ENCODE data around the gene LPIN2. TPM values are rescaled to one million over a fixed set of nuclear protein-coding genes. Genes with fewer than 3 reads are reported as not detected.

LPIN2 gene
- total and polyA plus RNA-seq, 2 experiments from 2014 or later: 19.5 to 33.9 TPM

- H4K20me1 ChIP-seq (ENCODE audit: insufficient read depth): no peaks in the 10 kb centered on the region
- H3K9me3 ChIP-seq (ENCODE audit: low read depth): no peaks in the 10 kb centered on the region
- TF ChIP-seq EZH2 (IDR thresholded peaks at IDR 0.05; ENCODE audit: insufficient read depth, poor library complexity, severe bottlenecking) (no peak), EZH2phosphoT487 (IDR thresholded peaks at IDR 0.05; ENCODE audit: insufficient read depth, low read depth) (no peak)
- no peaks in the 10 kb centered on the region for H3K36me3 ChIP-seq (ENCODE audit: low read depth)
- H3F3A ChIP-seq (ENCODE audit: insufficient read depth): peaks cover 66% of the 10 kb centered on the region
- H2AFZ ChIP-seq: no peak overlapping the region
- DNase-seq: peak; percentile 34
- peak overlapping the region; percentile 45 for H3K4me3 ChIP-seq
- in situ Hi-C loops (cut with MboI): no loop called here
- H3K9me2 ChIP-seq (ENCODE audit: insufficient read depth): no peaks in the 10 kb centered on the region
- peak overlapping the region; percentile 60 for H3K9ac ChIP-seq
- H3K27ac ChIP-seq: peak overlapping the region; percentile 97
- H3K79me2 ChIP-seq (ENCODE audit: insufficient read depth): peaks cover 90% of the 10 kb centered on the region
- H3K27me3 ChIP-seq (replicated peaks; ENCODE audit: insufficient read depth): no peaks in the 10 kb centered on the region
- H3K4me2 ChIP-seq (ENCODE audit: unreplicated experiment): peak overlapping the region; percentile 82
- peaks cover 74% of the 10 kb centered on the region for H3K4me1 ChIP-seq (ENCODE audit: insufficient read depth)
- WGBS, 2 experiments (ENCODE audit: low coverage in 1 of 2, low lambda C conversion rate in 2 of 2, missing lambda C conversion rate in 2 of 2): 49 to 50% methylated on average over 2 of the region's 2 CpGs
Measured at GRCh38 chr18:2983296-2983695, 29.6 kb downstream of the LPIN2 start.

- Histone ChIP-seq H3K9ac (peak overlapping the region; percentile 60), H3K9me3 (ENCODE audit: low read depth) (no peaks in the 10 kb centered on the region), H3F3A (ENCODE audit: insufficient read depth) (peaks cover 66% of the 10 kb centered on the region), H3K27me3 (replicated peaks; ENCODE audit: insufficient read depth) (no peaks in the 10 kb centered on the region), H3K4me3 (peak overlapping the region; percentile 45), H4K20me1 (ENCODE audit: insufficient read depth) (no peaks in the 10 kb centered on the region), H3K9me2 (ENCODE audit: insufficient read depth) (no peaks in the 10 kb centered on the region), H3K4me2 (ENCODE audit: unreplicated experiment) (peak overlapping the region; percentile 82), H3K36me3 (ENCODE audit: low read depth) (no peaks in the 10 kb centered on the region), H2AFZ (no peak overlapping the region), H3K79me2 (ENCODE audit: insufficient read depth) (peaks cover 96% of the 10 kb centered on the region), H3K27ac (peak overlapping the region; percentile 97), H3K4me1 (ENCODE audit: insufficient read depth) (peaks cover 75% of the 10 kb centered on the region)
- in situ Hi-C loops (cut with MboI): no loop called here
- WGBS, 2 experiments (ENCODE audit: low coverage in 1 of 2, low lambda C conversion rate in 2 of 2, missing lambda C conversion rate in 2 of 2): 36 to 44% methylated on average over 2 of the region's 2 CpGs
- DNase-seq: peak; percentile 54
- no peak for TF ChIP-seq EZH2phosphoT487 (IDR thresholded peaks at IDR 0.05; ENCODE audit: insufficient read depth, low read depth)
- TF ChIP-seq EZH2 (IDR thresholded peaks at IDR 0.05; ENCODE audit: insufficient read depth, poor library complexity, severe bottlenecking): no peak
Measured at GRCh38 chr18:2982452-2983269, 30.3 kb downstream of the LPIN2 start.

GRCh38 chr18:2982022-2982421 lies 30.9 kb downstream of the LPIN2 start:
- Histone ChIP-seq H4K20me1 (ENCODE audit: insufficient read depth) (no peaks in the 10 kb centered on the region), H3K27me3 (replicated peaks; ENCODE audit: insufficient read depth) (no peaks in the 10 kb centered on the region), H3K9ac (peak overlapping the region; percentile 60), H3K4me2 (ENCODE audit: unreplicated experiment) (peak overlapping the region; percentile 82), H3K4me1 (ENCODE audit: insufficient read depth) (peaks cover 75% of the 10 kb centered on the region), H3K36me3 (ENCODE audit: low read depth) (no peaks in the 10 kb centered on the region), H3K9me3 (ENCODE audit: low read depth) (no peaks in the 10 kb centered on the region), H3F3A (ENCODE audit: insufficient read depth) (peaks cover 66% of the 10 kb centered on the region), H3K9me2 (ENCODE audit: insufficient read depth) (no peaks in the 10 kb centered on the region), H2AFZ (no peak overlapping the region), H3K79me2 (ENCODE audit: insufficient read depth) (peaks cover 97% of the 10 kb centered on the region), H3K27ac (peak overlapping the region; percentile 97), H3K4me3 (peak overlapping the region; percentile 45)
- 18 to 20% methylated on average over 1 of the region's 1 CpG for WGBS, 2 experiments (ENCODE audit: low coverage in 1 of 2, low lambda C conversion rate in 2 of 2, missing lambda C conversion rate in 2 of 2)
- in situ Hi-C loops (cut with MboI): no loop called here
- peak; percentile 32 for DNase-seq
- TF ChIP-seq EZH2 (IDR thresholded peaks at IDR 0.05; ENCODE audit: insufficient read depth, poor library complexity, severe bottlenecking) (no peak), EZH2phosphoT487 (IDR thresholded peaks at IDR 0.05; ENCODE audit: insufficient read depth, low read depth) (no peak)

- Histone ChIP-seq H3K9me3 (ENCODE audit: low read depth) (no peaks in the 10 kb centered on the region), H3K27ac (peak overlapping the region; percentile 97), H3F3A (ENCODE audit: insufficient read depth) (peaks cover 67% of the 10 kb centered on the region), H4K20me1 (ENCODE audit: insufficient read depth) (no peaks in the 10 kb centered on the region), H3K9me2 (ENCODE audit: insufficient read depth) (no peaks in the 10 kb centered on the region), H3K27me3 (replicated peaks; ENCODE audit: insufficient read depth) (no peaks in the 10 kb centered on the region), H3K4me3 (peak overlapping the region; percentile 45), H3K4me2 (ENCODE audit: unreplicated experiment) (peak overlapping the region; percentile 82), H2AFZ (0 out of 2 replicates have a peak overlapping the region, but pooled peaks have one; percentile 5), H3K79me2 (ENCODE audit: insufficient read depth) (peaks cover 97% of the 10 kb centered on the region), H3K4me1 (ENCODE audit: insufficient read depth) (peaks cover 75% of the 10 kb centered on the region), H3K9ac (peak overlapping the region; percentile 60), H3K36me3 (ENCODE audit: low read depth) (no peaks in the 10 kb centered on the region)
- 17% methylated on average over 6 of the region's 6 CpGs for WGBS, 2 experiments (ENCODE audit: low coverage in 1 of 2, low lambda C conversion rate in 2 of 2, missing lambda C conversion rate in 2 of 2)
- DNase-seq: peak; percentile 88
- in situ Hi-C loops (cut with MboI): no loop called here
- TF ChIP-seq EZH2 (IDR thresholded peaks at IDR 0.05; ENCODE audit: insufficient read depth, poor library complexity, severe bottlenecking): no peak
- no peak for TF ChIP-seq EZH2phosphoT487 (IDR thresholded peaks at IDR 0.05; ENCODE audit: insufficient read depth, low read depth)
Measured at GRCh38 chr18:2981212-2981728, 31.7 kb downstream of the LPIN2 start.
